H1 (cell line): Measurements from ENCODE around the gene GAS2. TPM values are rescaled to one million over a fixed set of nuclear protein-coding genes. Genes with fewer than 3 reads are reported as not detected.

ENCODE experiments used
- CTCF ChIA-PET: fragments of 300-600 bp; sonication (Branson Sonifier 250); formaldehyde crosslinking; loops from one replicate; lab custom pipeline; 2021; ENCODE audit not compliant: partially characterized antibody; lab: Charles Lee
- POLR2A ChIA-PET: fragments of 300-600 bp; sonication (Branson Sonifier 250); formaldehyde crosslinking; loops from one replicate; lab custom pipeline; 2021; ENCODE audit warnings: inconsistent platforms; ENCODE audit not compliant: partially characterized antibody; lab: Charles Lee
- DNase-seq, 2 experiments: peaks; one replicate each; pipeline versions ENCODE4 v3.0.0 to v3.0.0-alpha.2; 2010 to 2022; ENCODE audit warnings: low spot score in 2 of 2, low read depth in 1 of 2, mixed read lengths in 1 of 2
- FAIRE-seq: peaks from 2 replicates; lab custom pipeline; 2011; peaks lifted over from hg19 to GRCh38; lab: Jason Lieb, UNC
- H2AFZ ChIP-seq: 2 replicates; pipeline ENCODE4 v1.8.1; 2012; ENCODE audit warnings: low read length, inconsistent platforms
- H2AK5ac ChIP-seq: 2 replicates; pipeline ENCODE4 v1.6.1; 2013; ENCODE audit warnings: low read depth, low read length
- H2BK120ac ChIP-seq: replicated peaks from 2 replicates; pipeline ENCODE3; 2013; ENCODE audit warnings: low read depth, low read length, inconsistent platforms
- H2BK12ac ChIP-seq: 2 replicates; pipeline ENCODE4 v1.6.1; 2013; ENCODE audit warnings: low read depth, low read length
- H2BK15ac ChIP-seq: 2 replicates; pipeline ENCODE4 v1.6.1; 2013; ENCODE audit warnings: low read length
- H2BK20ac ChIP-seq: 2 replicates; pipeline ENCODE4 v1.6.1; 2013; ENCODE audit warnings: low read length
- H2BK5ac ChIP-seq: 2 replicates; pipeline ENCODE4 v1.6.1; 2013; ENCODE audit warnings: low read depth, low read length
- H3K14ac ChIP-seq: 2 replicates; pipeline ENCODE4 v1.6.1; 2013; ENCODE audit warnings: inconsistent platforms; ENCODE audit not compliant: insufficient read length
- H3K18ac ChIP-seq: 2 replicates; pipeline ENCODE4 v1.6.1; 2013; ENCODE audit warnings: low read length; ENCODE audit errors: extremely low read depth
- H3K23ac ChIP-seq: 2 replicates; pipeline ENCODE4 v1.6.1; 2013; ENCODE audit warnings: inconsistent platforms; ENCODE audit not compliant: insufficient read length
- H3K23me2 ChIP-seq: 2 replicates; pipeline ENCODE4 v1.6.1; 2013; ENCODE audit warnings: low read depth, low read length
- H3K27ac ChIP-seq: 2 replicates; pipeline ENCODE4 v1.6.1; 2011; ENCODE audit warnings: low read depth, low read length, inconsistent platforms
- H3K27me3 ChIP-seq, 4 experiments: replicated peaks in 1 of 4; 1 replicate in 1 of 4; 2 replicates in 3 of 4; pipeline versions ENCODE4 v1.6.1 to v1.8.1; 2011 to 2013; ENCODE audit warnings: low read length in 3 of 4, mild to moderate bottlenecking in 3 of 4, inconsistent platforms in 2 of 4, mixed read lengths in 2 of 4, moderate library complexity in 1 of 4; ENCODE audit not compliant: control insufficient read depth in 3 of 4, insufficient read depth in 3 of 4; ENCODE audit errors: extremely low read depth in 1 of 4
- H3K36me3 ChIP-seq, 4 experiments: 2 replicates each; pipeline versions ENCODE4 v1.6.1 to v1.8.1; 2011 to 2013; ENCODE audit warnings: mild to moderate bottlenecking in 4 of 4, low read length in 3 of 4, moderate library complexity in 2 of 4, control low read depth in 1 of 4, inconsistent platforms in 1 of 4; ENCODE audit not compliant: insufficient read depth in 4 of 4, control insufficient read depth in 2 of 4
- H3K4ac ChIP-seq: replicated peaks from 2 replicates; pipeline ENCODE3; 2013; ENCODE audit warnings: low read length, low read depth, mixed read lengths, inconsistent platforms; ENCODE audit not compliant: insufficient read length
- H3K4me1 ChIP-seq, 4 experiments: replicated peaks in 1 of 4; 1 replicate in 1 of 4; 2 replicates in 3 of 4; pipeline versions ENCODE4 v1.6.1 to v1.8.1; 2011 to 2013; ENCODE audit warnings: low read length in 3 of 4, inconsistent platforms in 2 of 4, mixed read lengths in 1 of 4; ENCODE audit not compliant: insufficient read depth in 4 of 4, control insufficient read depth in 3 of 4
- H3K4me2 ChIP-seq, 2 experiments: 2 replicates each; pipeline versions ENCODE4 v1.6.1 to v1.8.1; 2011 to 2013; ENCODE audit warnings: low read depth in 2 of 2, low read length in 2 of 2, control low read depth in 1 of 2, inconsistent platforms in 1 of 2, mild to moderate bottlenecking in 1 of 2; ENCODE audit not compliant: insufficient read depth in 1 of 2
- H3K4me3 ChIP-seq, 4 experiments: fragments of 200-600, 300-600 bp in 1 of 4; sonication (generic), shearing (Covaris generic), sonication (Bioruptor Twin) in 1 of 4; 2 replicates each; pipeline versions ENCODE4 v1.5.1 to v1.8.1; 2011 to 2016; ENCODE audit warnings: low read length in 4 of 4, low read depth in 3 of 4, control low read depth in 2 of 4, inconsistent platforms in 2 of 4, mild to moderate bottlenecking in 2 of 4, mixed read lengths in 1 of 4, moderate library complexity in 1 of 4; ENCODE audit not compliant: insufficient read depth in 2 of 4; ENCODE audit errors: extremely low read depth in 1 of 4
- H3K56ac ChIP-seq: replicated peaks from 2 replicates; pipeline ENCODE3; 2013; ENCODE audit warnings: low read depth, mild to moderate bottlenecking, mixed read lengths, low read length, inconsistent platforms; ENCODE audit not compliant: insufficient read length
- H3K79me1 ChIP-seq: 2 replicates; pipeline ENCODE4 v1.6.1; 2013; ENCODE audit warnings: low read depth, low read length, control low read depth
- H3K79me2 ChIP-seq, 2 experiments: 2 replicates each; pipeline versions ENCODE4 v1.6.1 to v1.8.1; 2012 to 2013; ENCODE audit warnings: low read length in 2 of 2, mild to moderate bottlenecking in 2 of 2, inconsistent platforms in 1 of 2; ENCODE audit not compliant: insufficient read depth in 2 of 2, control insufficient read depth in 1 of 2
- H3K9ac ChIP-seq, 4 experiments: replicated peaks in 1 of 4; 1 replicate in 1 of 4; 2 replicates in 3 of 4; pipeline versions ENCODE4 v1.6.1 to v1.8.1; 2011 to 2013; ENCODE audit warnings: low read depth in 3 of 4, low read length in 3 of 4, control low read depth in 2 of 4, mild to moderate bottlenecking in 2 of 4, moderate library complexity in 2 of 4, inconsistent platforms in 1 of 4; ENCODE audit errors: extremely low read depth in 1 of 4
- H3K9me3 ChIP-seq, 2 experiments: 2 replicates each; pipeline versions ENCODE4 v1.6.1 to v1.8.1; 2012 to 2013; ENCODE audit warnings: mild to moderate bottlenecking in 2 of 2, moderate library complexity in 2 of 2, control low read depth in 1 of 2, inconsistent platforms in 1 of 2, low read depth in 1 of 2, low read length in 1 of 2, mixed read lengths in 1 of 2; ENCODE audit not compliant: insufficient read depth in 2 of 2
- H4K20me1 ChIP-seq, 2 experiments: replicated peaks in 1 of 2; 2 replicates each; pipeline versions ENCODE3 to v1.8.1; 2011 to 2013; ENCODE audit warnings: inconsistent platforms in 2 of 2, low read length in 2 of 2, mild to moderate bottlenecking in 1 of 2; ENCODE audit not compliant: insufficient read depth in 2 of 2, control insufficient read depth in 1 of 2
- H4K5ac ChIP-seq: 2 replicates; pipeline ENCODE4 v1.6.1; 2013; ENCODE audit warnings: low read length, low read depth, mixed read lengths, inconsistent platforms; ENCODE audit not compliant: insufficient read length
- H4K8ac ChIP-seq: 2 replicates; pipeline ENCODE4 v1.8.0; 2013; ENCODE audit warnings: mild to moderate bottlenecking, moderate library complexity, low read length, inconsistent platforms; ENCODE audit not compliant: insufficient read depth; ENCODE audit errors: extremely low read depth
- H4K91ac ChIP-seq: replicated peaks from 2 replicates; pipeline ENCODE3; 2013; ENCODE audit warnings: low read length, mixed read lengths, inconsistent platforms; ENCODE audit not compliant: insufficient read length
- SP4 ChIP-seq: IDR thresholded peaks from 2 replicates; pipeline ENCODE4 v1.6.1; 2012; ENCODE audit warnings: low read length, inconsistent platforms
- WGBS, 2 experiments: shearing (Covaris generic) in 1 of 2; methylation state at CpG; one replicate each; pipeline versions ENCODE4 v1.1.6 to v1.1.7; 2013 to 2015; ENCODE audit warnings: low lambda C conversion rate in 2 of 2, mixed read lengths in 2 of 2, inconsistent platforms in 1 of 2, low coverage in 1 of 2, missing lambda C conversion rate in 1 of 2; ENCODE audit not compliant: insufficient replicate concordance in 2 of 2, insufficient coverage in 1 of 2, insufficient read length in 1 of 2; ENCODE audit errors: extremely low coverage in 1 of 2, missing lambda C conversion rate in 1 of 2; 5-methylcytosine and 5-hydroxymethylcytosine counted together
- polyA plus RNA-seq, 7 experiments: library from polyadenylated mRNA; depleted of rRNA in 3 of 7; stranded (reverse) in 5 of 7; unstranded in 2 of 7; fragments of >200 nt in 5 of 7; fragments of 200-250 nt in 2 of 7; gene quantifications; 1 replicate in 5 of 7; 2 replicates in 1 of 7; 4 replicates in 1 of 7; pipeline versions ENCODE4 v1.2.1 to v1.2.3, GENCODE V29; 2011 to 2013; ENCODE audit warnings: missing spikeins in 2 of 7, mixed read lengths in 2 of 7
- total RNA-seq: library from RNA; stranded (reverse); fragmentation: NEBNext Ultra II Directional; extraction: Animal tissue kit (Norgen Biotek cat#: 25700); gene quantifications from 2 replicates; pipeline ENCODE4 v1.2.1, GENCODE V29; 2021

The GAS2 gene
- total and polyA plus RNA-seq, 2 of the 8 experiments (the other 6 are each of a cell fraction or from before 2014, with no cell fraction given): 0.70 to 1.7 TPM

- H3K9me3 ChIP-seq: no peaks in the 10 kb centered on the region
- H3K79me1 ChIP-seq: no peaks in the 10 kb centered on the region
- no peaks in the 10 kb centered on the region for H3K79me2 ChIP-seq
- H2AFZ ChIP-seq: no peak overlapping the region
- 81% methylated on average over 1 of the region's 1 CpG; no CpG with 5 or more reads in 1 of the 2 experiments for WGBS, 2 experiments
- H4K5ac ChIP-seq: no peak overlapping the region
- no peak overlapping the region for H3K4ac ChIP-seq
- no peak overlapping the region for H4K91ac ChIP-seq
- H3K4me2 ChIP-seq: no peak overlapping the region
- no peaks in the 10 kb centered on the region for H3K23me2 ChIP-seq
- no peak overlapping the region for H2BK15ac ChIP-seq
- no peak overlapping the region for H3K27ac ChIP-seq
- H2BK20ac ChIP-seq: no peak overlapping the region
- H3K23ac ChIP-seq: no peak overlapping the region
- no peak overlapping the region for H3K9ac ChIP-seq
- H2BK5ac ChIP-seq: no peak overlapping the region
- H3K36me3 ChIP-seq: no peaks in the 10 kb centered on the region
- H2AK5ac ChIP-seq: no peak overlapping the region
- H4K8ac ChIP-seq: no peak overlapping the region
- H3K18ac ChIP-seq: no peak overlapping the region
- POLR2A ChIA-PET: no interaction called here
- no peak overlapping the region for H3K4me3 ChIP-seq
- no peak overlapping the region for H2BK120ac ChIP-seq
- DNase-seq: no peak
- FAIRE-seq: no peak
- no peak overlapping the region for H3K56ac ChIP-seq
- H3K14ac ChIP-seq: no peak overlapping the region
- no peaks in the 10 kb centered on the region for H3K27me3 ChIP-seq
- H2BK12ac ChIP-seq: no peak overlapping the region
- CTCF ChIA-PET: interaction anchor here (1.3 to 3.3 kb wide), 2 partner anchors 9 to 18 kb away, joined by 3 to 13 read pairs; no protein-coding TSS in a partner anchor
- no peaks in the 10 kb centered on the region for H3K4me1 ChIP-seq
- H4K20me1 ChIP-seq: no peaks in the 10 kb centered on the region
- TF ChIP-seq SP4: no peak
Observed at GRCh38 chr11:22769081-22769480, 102.7 kb downstream of the GAS2 start.
